Spleen (tissue), 11 donors: ENCODE results near the gene SLIT3. TPM values are rescaled to one million over a fixed set of nuclear protein-coding genes. Genes with fewer than 3 reads are reported as not detected.

Source experiments
- DNase-seq: peaks from one replicate; pipeline ENCODE4 v3.0.0-alpha.2; 2020
- H3K27ac ChIP-seq, 8 donors: fragments of 200-600 bp; sonication (generic) in 7 of 8; 1 replicate in 4 of 8; 2 replicates in 4 of 8; pipeline versions ENCODE4 v1.5.0 to v1.8.0; 2016 to 2021; ENCODE audit warnings: inconsistent platforms in 4 of 8, mild to moderate bottlenecking in 4 of 8, moderate library complexity in 1 of 8
- H3K27me3 ChIP-seq, 7 donors: fragments of 200-600 bp; sonication (generic) in 6 of 7; replicated peaks in 1 of 7; 1 replicate in 4 of 7; 2 replicates in 3 of 7; pipeline versions ENCODE4 v1.5.0 to v1.8.0; 2016 to 2021; ENCODE audit warnings: inconsistent platforms in 3 of 7, mild to moderate bottlenecking in 1 of 7
- H3K36me3 ChIP-seq, 6 donors: fragments of 200-600 bp; sonication (generic) in 5 of 6; 1 replicate in 4 of 6; 2 replicates in 2 of 6; pipeline versions ENCODE4 v1.5.0 to v1.8.0; 2016 to 2021; ENCODE audit warnings: inconsistent platforms in 2 of 6
- H3K4me1 ChIP-seq, 6 donors: fragments of 200-600 bp; sonication (generic) in 5 of 6; 1 replicate in 3 of 6; 2 replicates in 3 of 6; pipeline versions ENCODE4 v1.5.0 to v1.8.0; 2016 to 2021; ENCODE audit warnings: inconsistent platforms in 3 of 6
- H3K4me3 ChIP-seq, 8 donors: fragments of 200-600 bp; sonication (generic) in 7 of 8; 1 replicate in 4 of 8; 2 replicates in 4 of 8; pipeline versions ENCODE4 v1.5.0 to v1.8.0; 2016 to 2021; ENCODE audit warnings: inconsistent platforms in 4 of 8, mild to moderate bottlenecking in 4 of 8, moderate library complexity in 2 of 8
- H3K9me3 ChIP-seq, 8 donors: fragments of 200-600 bp; sonication (generic) in 7 of 8; 1 replicate in 4 of 8; 2 replicates in 4 of 8; pipeline versions ENCODE4 v1.5.0 to v1.8.0; 2016 to 2021; ENCODE audit warnings: inconsistent platforms in 4 of 8
- CTCF ChIP-seq, 11 experiments: fragments of 200-600 bp in 7 of 11; fragments of 450-650 bp in 4 of 11; sonication (generic) in 4 of 11; IDR thresholded peaks in 8 of 11; conservative IDR thresholded peaks in 3 of 11; 1 replicate in 7 of 11; 2 replicates in 4 of 11; pipeline versions ENCODE4 v1.4.0 to v1.8.0; 2016 to 2021; ENCODE audit warnings: antibody characterized with exemption in 11 of 11, inconsistent platforms in 4 of 11, mild to moderate bottlenecking in 1 of 11
- POLR2A ChIP-seq, 3 donors: fragments of 450-650 bp; IDR thresholded peaks; one replicate each; pipeline ENCODE4 v1.5.1; 2017; ENCODE audit warnings: antibody characterized with exemption in 3 of 3, mild to moderate bottlenecking in 1 of 3
- POLR2AphosphoS5 ChIP-seq, 3 donors: sonication (generic); formaldehyde crosslinking; IDR thresholded peaks; one replicate each; pipeline ENCODE4 v1.5.1; 2017; ENCODE audit warnings: antibody characterized with exemption in 3 of 3
- WGBS, 5 donors: extraction: QIAGEN DNeasy Blood & Tissue Kit in 3 of 5; methylation state at CpG; one replicate each; pipeline versions ENCODE4 v1.1.5 to v1.1.7; 2013 to 2018; 5-methylcytosine and 5-hydroxymethylcytosine counted together
- intact Hi-C: fragments of 100-400 bp; cut with DNase I; formaldehyde crosslinking; loops from one replicate; pipeline ENCODE4 v1.15.0; 2023; ENCODE audit warnings: low total_unique reads
- polyA plus RNA-seq, 3 donors: library from polyadenylated mRNA; stranded (reverse); fragments of 200-250 nt; gene quantifications; one replicate each; pipeline ENCODE4 v1.2.1, GENCODE V29; 2013
- total RNA-seq, 7 donors: library from RNA; depleted of rRNA in 3 of 7; stranded (reverse); fragments of >200 nt in 3 of 7; fragmentation: NEBNext Ultra II Directional in 4 of 7; extraction: Animal tissue kit (Norgen Biotek cat#: 25700) in 4 of 7; gene quantifications; one replicate each; pipeline versions ENCODE4 v1.1.0 to v1.2.1, GENCODE V29; 2016 to 2021
- donor health status: healthy with polysubstance abuse.
- donor health status: DM: no; HTN: no; CAD: no; lungs with moderate emphysema.
- donor health status: DM: no; HTN: no; CAD: no.
- donor health status: Bipolar disorder and iron deficiency.
- donor health status: healthy.
- donor health status: DM: no; HTN: no; CAD: no.
- donor health status: DM: yes; HTN: yes; CAD: no.

SLIT3 gene
- total and polyA plus RNA-seq, 10 donors, result 0.33 to 54.0 (median 13.2) TPM

- DNase-seq, result peak; percentile 47
- H3K27me3 ChIP-seq, result no peaks in the 10 kb centered on the region
Measured at GRCh38 chr5:168701641-168702040, 599.3 kb downstream of the SLIT3 start.

GRCh38 chr5:168699002-168699401, 601.9 kb downstream of the SLIT3 start:
- no peak for TF ChIP-seq POLR2A (IDR thresholded peaks at IDR 0.05)
- intact Hi-C loops, result no loop called here
- no peaks in the 10 kb centered on the region for H3K27me3 ChIP-seq
- peak; percentile 24 for DNase-seq
- 26 to 74% (median 65%) methylated on average over 3 to 8 of the region's 8 CpGs for WGBS, 5 donors
- no peak overlapping the region for H3K27ac ChIP-seq
- H3K9me3 ChIP-seq, result no peaks in the 10 kb centered on the region
- peaks cover 0 to 9% (median 0%) of the 10 kb centered on the region in 6 donors for H3K4me1 ChIP-seq
- H3K36me3 ChIP-seq, result no peaks in the 10 kb centered on the region
- H3K4me3 ChIP-seq, result no peak overlapping the region

More at GRCh38 chr5:168701641-168702040, 599.3 kb downstream of the SLIT3 start:
- H3K4me1 ChIP-seq, result peaks cover 0 to 9% (median 0%) of the 10 kb centered on the region in 6 donors
- no peak overlapping the region for H3K27ac ChIP-seq
- no peak overlapping the region for H3K4me3 ChIP-seq
- no peaks in the 10 kb centered on the region for H3K36me3 ChIP-seq
- intact Hi-C loops, result no loop called here
- no peaks in the 10 kb centered on the region for H3K9me3 ChIP-seq
- TF ChIP-seq POLR2AphosphoS5 (IDR thresholded peaks at IDR 0.05) (no peak), POLR2A (IDR thresholded peaks at IDR 0.05) (no peak), CTCF (IDR thresholded peaks at IDR 0.05 in 8 of 11, conservative IDR thresholded peaks at IDR 0.05 in 3 of 11) (no peak)
- 83 to 93% (median 89%) methylated on average over 1 to 5 of the region's 5 CpGs for WGBS, 5 donors

GRCh38 chr5:168697034-168697720, 603.8 kb downstream of the SLIT3 start:
- peak overlapping the region in 5 of 8 donors; percentile 7 to 72 (median 36) for H3K27ac ChIP-seq
- H3K4me1 ChIP-seq, result peaks cover 0 to 9% (median 0%) of the 10 kb centered on the region in 6 donors
- H3K27me3 ChIP-seq, result peaks cover 0 to 10% (median 0%) of the 10 kb centered on the region in 7 donors
- no peaks in the 10 kb centered on the region for H3K36me3 ChIP-seq
- TF ChIP-seq POLR2AphosphoS5 (IDR thresholded peaks at IDR 0.05), result no peak
- TF ChIP-seq POLR2A (IDR thresholded peaks at IDR 0.05), result no peak
- TF ChIP-seq CTCF (IDR thresholded peaks at IDR 0.05 in 8 of 11, conservative IDR thresholded peaks at IDR 0.05 in 3 of 11), result no peak
- no peak overlapping the region for H3K4me3 ChIP-seq
- no peaks in the 10 kb centered on the region for H3K9me3 ChIP-seq
- no peak for DNase-seq
- 73 to 81% (median 77%) methylated on average over 11 of the region's 11 CpGs for WGBS, 5 donors
- intact Hi-C loops, result no loop called here

- no peak for DNase-seq
- no peaks in the 10 kb centered on the region for H3K9me3 ChIP-seq
- peaks cover 0 to 16% (median 0%) of the 10 kb centered on the region in 7 donors for H3K27me3 ChIP-seq
- peaks cover 0 to 9% (median 0%) of the 10 kb centered on the region in 6 donors for H3K4me1 ChIP-seq
- WGBS, 5 donors, result 56 to 77% (median 74%) methylated on average over 2 of the region's 2 CpGs
- no peaks in the 10 kb centered on the region for H3K36me3 ChIP-seq
- TF ChIP-seq POLR2A (IDR thresholded peaks at IDR 0.05), result no peak
- TF ChIP-seq POLR2AphosphoS5 (IDR thresholded peaks at IDR 0.05), result no peak
- TF ChIP-seq CTCF (IDR thresholded peaks at IDR 0.05 in 8 of 11, conservative IDR thresholded peaks at IDR 0.05 in 3 of 11), result no peak
- intact Hi-C loops, result no loop called here
- H3K27ac ChIP-seq, result peak overlapping the region in 6 of 8 donors; percentile 19 to 72 (median 61)
- H3K4me3 ChIP-seq, result no peak overlapping the region
Measured at GRCh38 chr5:168696611-168697010, 604.3 kb downstream of the SLIT3 start.
